Fibroblast of lung (primary cell): ENCODE measurements around the gene ERMP1.

Source experiments
- CTCF ChIP-seq, 2 donors: IDR thresholded peaks in 1 of 2; conservative IDR thresholded peaks in 1 of 2; 1 replicate in 1 of 2; 2 replicates in 1 of 2; pipeline ENCODE4 v1.5.1; 2011 to 2012; ENCODE audit warnings: low read length in 2 of 2, control low read depth in 1 of 2, inconsistent platforms in 1 of 2, low read depth in 1 of 2, mild to moderate bottlenecking in 1 of 2
- EZH2 ChIP-seq: IDR thresholded peaks from 2 replicates; pipeline ENCODE4 v1.5.1; 2012; ENCODE audit warnings: low read length, control low read depth, mild to moderate bottlenecking; ENCODE audit errors: missing control alignments

DNA sequence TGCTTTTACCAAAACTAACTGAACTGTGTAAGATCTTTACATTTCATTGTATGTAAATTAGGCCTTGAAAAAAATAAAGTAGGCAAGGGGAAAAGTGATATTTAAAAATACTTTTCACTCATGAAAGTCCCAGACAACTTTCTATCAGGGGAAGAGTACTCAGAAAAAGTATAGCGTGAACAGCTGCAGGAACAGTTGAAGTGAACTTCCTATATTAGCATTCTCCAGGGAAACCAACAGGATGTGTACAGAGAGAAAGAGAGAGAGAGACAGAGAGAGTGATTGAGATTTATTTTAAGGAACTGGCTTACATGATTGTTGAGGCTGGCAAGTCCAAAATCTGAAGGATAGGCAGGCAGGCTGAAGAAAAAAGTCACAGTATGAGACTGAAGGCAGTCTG, 42.0 kb downstream of the ERMP1 start:
- TF ChIP-seq CTCF (conservative IDR thresholded peaks at IDR 0.05 in 1 of 2, IDR thresholded peaks at IDR 0.05 in 1 of 2; ENCODE audit: low read depth in 1 of 2, low read length in 2 of 2): no peak
- no peak for TF ChIP-seq EZH2
